Measurements from ENCODE around the gene TNFRSF25. TPM values are rescaled to one million over a fixed set of nuclear protein-coding genes. Genes with fewer than 3 reads are reported as not detected.

TNFRSF25 gene
- total and polyA plus RNA-seq, 2 experiments from 2014 or later: 7.1 to 14.0 TPM

DNA sequence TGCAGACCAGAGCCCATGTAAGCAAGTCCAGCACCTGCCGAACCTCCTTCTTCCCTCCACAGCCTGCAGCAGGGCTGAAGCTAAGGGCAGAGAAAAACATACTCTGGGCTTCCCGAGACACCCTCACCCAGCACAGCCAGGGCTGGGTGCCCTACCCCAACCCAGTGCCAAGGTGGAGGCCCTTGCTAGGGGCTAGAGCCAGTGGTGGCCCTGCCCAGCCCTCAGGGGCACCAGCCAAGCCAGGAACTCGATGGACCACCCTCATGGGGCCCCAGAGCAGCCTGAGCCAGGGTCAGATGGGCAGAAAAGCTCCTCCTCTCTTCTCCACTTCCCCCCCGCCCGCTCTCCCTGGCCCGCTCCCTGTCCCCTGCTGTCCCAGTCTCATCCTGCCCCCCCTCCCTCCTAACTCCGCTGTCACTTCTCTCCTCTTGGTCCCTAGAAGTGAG, 15.9 kb downstream of the TNFRSF25 start:
- DNase-seq (ENCODE audit: low spot score): no peak
- H2AFZ ChIP-seq: no peak overlapping the region
- H3K27ac ChIP-seq: peak overlapping the region; percentile 69
- peaks cover 20% of the 10 kb centered on the region for H3K27me3 ChIP-seq
- peaks cover 19% of the 10 kb centered on the region for H3K4me1 ChIP-seq (ENCODE audit: insufficient read depth)
- H3K36me3 ChIP-seq (replicated peaks; ENCODE audit: insufficient read depth, low read depth): no peaks in the 10 kb centered on the region
- no peaks in the 10 kb centered on the region for H3K79me2 ChIP-seq
- TF ChIP-seq EZH2 (IDR thresholded peaks at IDR 0.05; ENCODE audit: borderline replicate concordance) (no peak), EZH2phosphoT487 (IDR thresholded peaks at IDR 0.05; ENCODE audit: low read depth, severe bottlenecking, unreplicated experiment) (no peak)
- TF ChIP-seq, protein P1, sequence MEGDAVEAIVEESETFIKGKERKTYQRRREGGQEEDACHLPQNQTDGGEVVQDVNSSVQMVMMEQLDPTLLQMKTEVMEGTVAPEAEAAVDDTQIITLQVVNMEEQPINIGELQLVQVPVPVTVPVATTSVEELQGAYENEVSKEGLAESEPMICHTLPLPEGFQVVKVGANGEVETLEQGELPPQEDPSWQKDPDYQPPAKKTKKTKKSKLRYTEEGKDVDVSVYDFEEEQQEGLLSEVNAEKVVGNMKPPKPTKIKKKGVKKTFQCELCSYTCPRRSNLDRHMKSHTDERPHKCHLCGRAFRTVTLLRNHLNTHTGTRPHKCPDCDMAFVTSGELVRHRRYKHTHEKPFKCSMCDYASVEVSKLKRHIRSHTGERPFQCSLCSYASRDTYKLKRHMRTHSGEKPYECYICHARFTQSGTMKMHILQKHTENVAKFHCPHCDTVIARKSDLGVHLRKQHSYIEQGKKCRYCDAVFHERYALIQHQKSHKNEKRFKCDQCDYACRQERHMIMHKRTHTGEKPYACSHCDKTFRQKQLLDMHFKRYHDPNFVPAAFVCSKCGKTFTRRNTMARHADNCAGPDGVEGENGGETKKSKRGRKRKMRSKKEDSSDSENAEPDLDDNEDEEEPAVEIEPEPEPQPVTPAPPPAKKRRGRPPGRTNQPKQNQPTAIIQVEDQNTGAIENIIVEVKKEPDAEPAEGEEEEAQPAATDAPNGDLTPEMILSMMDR (IDR thresholded peaks at IDR 0.05; ENCODE audit: poor library complexity): no peak
- H3K4me2 ChIP-seq: peak overlapping the region; percentile 81
- 84% methylated on average over 3 of the region's 7 CpGs for WGBS (ENCODE audit: low lambda C conversion rate, missing lambda C conversion rate)
- no peaks in the 10 kb centered on the region for H4K20me1 ChIP-seq (ENCODE audit: insufficient read depth, poor library complexity, severe bottlenecking)
- H3K9me2 ChIP-seq (replicated peaks; ENCODE audit: insufficient read depth): no peaks in the 10 kb centered on the region
- no peaks in the 10 kb centered on the region for H3K9me3 ChIP-seq (ENCODE audit: low read depth)
- H3K4me3 ChIP-seq: no peak overlapping the region

DNA sequence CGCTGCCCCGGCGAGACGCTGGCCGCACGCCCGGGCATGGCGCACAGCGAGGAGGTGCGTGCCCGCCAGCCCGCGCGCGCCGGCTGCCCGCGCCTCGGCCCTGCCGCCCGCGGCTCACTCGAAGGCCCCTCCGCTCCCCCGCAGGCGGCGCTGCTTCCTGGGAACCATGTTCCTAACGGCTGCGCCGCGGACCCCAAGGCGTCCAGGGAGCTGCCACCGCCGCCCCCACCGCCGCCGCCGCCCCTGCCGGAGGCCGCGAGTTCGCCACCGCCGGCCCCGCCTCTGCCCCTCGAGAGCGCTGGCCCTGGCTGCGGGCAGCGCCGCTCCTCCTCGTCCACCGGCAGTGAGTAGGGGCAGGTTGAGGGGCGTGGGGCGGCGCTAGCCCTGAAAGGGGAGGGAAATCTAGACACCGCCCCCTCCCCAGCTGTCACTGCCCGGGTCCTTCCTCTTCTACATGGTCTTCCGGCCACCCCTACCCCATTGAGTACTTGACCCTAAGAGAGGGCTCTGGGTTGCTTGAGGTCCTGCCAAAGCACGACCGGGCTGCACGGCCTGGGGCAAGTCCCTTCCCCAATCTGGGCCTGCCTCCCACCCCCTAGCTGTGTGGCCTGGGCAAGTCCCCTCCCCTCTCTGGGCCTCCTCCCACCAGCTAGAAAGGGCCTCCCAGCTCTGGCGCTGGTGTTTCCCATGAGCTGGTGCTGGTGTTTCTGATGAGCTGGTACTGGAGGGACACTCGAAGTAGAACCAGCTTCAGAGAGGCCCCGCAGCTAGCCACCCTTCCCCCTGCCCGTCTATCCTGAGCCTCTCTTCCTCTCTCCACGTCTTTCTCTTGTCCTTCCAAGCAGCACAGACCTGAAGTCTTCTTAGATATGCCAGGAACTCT, 17.0 kb downstream of the TNFRSF25 start:
- H3K9me3 ChIP-seq (ENCODE audit: low read depth): no peaks in the 10 kb centered on the region
- H3K4me1 ChIP-seq (ENCODE audit: insufficient read depth): peaks cover 19% of the 10 kb centered on the region
- H3K9me2 ChIP-seq (replicated peaks; ENCODE audit: insufficient read depth): no peaks in the 10 kb centered on the region
- no peaks in the 10 kb centered on the region for H4K20me1 ChIP-seq (ENCODE audit: insufficient read depth, poor library complexity, severe bottlenecking)
- no peaks in the 10 kb centered on the region for H3K36me3 ChIP-seq (replicated peaks; ENCODE audit: insufficient read depth, low read depth)
- peak; percentile 73 for DNase-seq (ENCODE audit: low spot score)
- H2AFZ ChIP-seq: no peak overlapping the region
- 12% methylated on average over 23 of the region's 66 CpGs for WGBS (ENCODE audit: low lambda C conversion rate, missing lambda C conversion rate)
- H3K4me2 ChIP-seq: peak overlapping the region; percentile 81
- H3K27me3 ChIP-seq: peaks cover 20% of the 10 kb centered on the region
- TF ChIP-seq EZH2 (IDR thresholded peaks at IDR 0.05; ENCODE audit: borderline replicate concordance): no peak
- no peak for TF ChIP-seq EZH2phosphoT487 (IDR thresholded peaks at IDR 0.05; ENCODE audit: low read depth, severe bottlenecking, unreplicated experiment)
- TF ChIP-seq, protein P1 (IDR thresholded peaks at IDR 0.05; ENCODE audit: poor library complexity): no peak
- H3K4me3 ChIP-seq: no peak overlapping the region
- peak overlapping the region; percentile 23 for H3K27ac ChIP-seq
- no peaks in the 10 kb centered on the region for H3K79me2 ChIP-seq

DNA sequence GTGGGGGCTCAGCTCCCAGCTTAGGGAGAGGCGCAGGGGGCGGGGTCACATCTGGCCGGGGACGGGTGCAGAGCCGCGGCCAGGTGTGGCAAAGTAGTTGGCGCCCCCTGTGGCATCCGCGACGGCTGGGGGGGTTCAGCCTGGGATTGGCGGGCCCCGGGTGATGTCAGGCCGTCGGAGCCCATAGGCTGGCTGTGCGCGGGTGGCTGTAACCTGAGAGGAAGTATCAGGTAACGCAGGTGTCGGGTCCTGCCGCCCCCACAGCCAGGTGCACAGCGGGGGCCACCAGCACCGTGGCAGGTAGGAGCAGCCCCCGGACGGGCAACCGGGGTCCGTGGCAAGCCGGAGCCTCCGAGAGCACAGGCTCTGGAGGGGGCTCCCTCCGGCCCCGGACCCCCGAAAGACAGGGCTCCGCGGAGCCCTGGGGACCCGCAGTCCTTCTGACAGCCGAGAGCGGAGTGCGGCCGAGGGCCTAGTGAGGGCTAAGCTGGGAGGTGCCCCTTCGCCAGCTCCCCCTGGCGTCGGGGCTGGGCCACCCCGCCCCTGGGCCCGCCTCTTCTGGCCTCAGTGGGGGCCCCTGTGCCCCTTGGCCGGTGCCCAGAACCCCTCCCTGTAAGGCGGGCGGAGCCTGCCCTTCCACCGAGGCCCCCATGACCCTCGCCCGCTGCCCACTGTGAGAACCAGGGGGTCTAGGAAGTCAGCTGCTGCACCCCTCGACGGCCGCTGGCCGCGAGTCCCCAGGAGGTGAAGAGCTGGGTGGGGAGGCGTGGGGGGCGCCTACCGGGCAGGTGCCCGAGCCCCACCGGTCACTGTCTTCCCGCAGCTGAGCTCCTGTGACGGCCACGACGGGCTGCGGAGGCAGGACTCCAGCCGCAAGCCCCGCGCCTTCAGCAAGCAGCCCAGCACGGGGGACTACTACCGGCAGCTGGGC, 17.9 kb downstream of the TNFRSF25 start:
- no peak overlapping the region for H3K27ac ChIP-seq
- WGBS (ENCODE audit: low lambda C conversion rate, missing lambda C conversion rate): 6% methylated on average over 46 of the region's 68 CpGs

More for the DNA sequence above, 17.9 kb downstream of the TNFRSF25 start:
- H4K20me1 ChIP-seq (ENCODE audit: insufficient read depth, poor library complexity, severe bottlenecking): no peaks in the 10 kb centered on the region
- peaks cover 20% of the 10 kb centered on the region for H3K27me3 ChIP-seq
- no peaks in the 10 kb centered on the region for H3K9me3 ChIP-seq (ENCODE audit: low read depth)
- H2AFZ ChIP-seq: no peak overlapping the region
- peak overlapping the region; percentile 81 for H3K4me2 ChIP-seq
- no peaks in the 10 kb centered on the region for H3K79me2 ChIP-seq
- peaks cover 19% of the 10 kb centered on the region for H3K4me1 ChIP-seq (ENCODE audit: insufficient read depth)
- H3K36me3 ChIP-seq (replicated peaks; ENCODE audit: insufficient read depth, low read depth): no peaks in the 10 kb centered on the region
- TF ChIP-seq EZH2phosphoT487 (IDR thresholded peaks at IDR 0.05; ENCODE audit: low read depth, severe bottlenecking, unreplicated experiment) (peak; percentile 35), EZH2 (IDR thresholded peaks at IDR 0.05; ENCODE audit: borderline replicate concordance) (peak; percentile 64)
- TF ChIP-seq, protein P1 (IDR thresholded peaks at IDR 0.05; ENCODE audit: poor library complexity): peak; percentile 22
- no peaks in the 10 kb centered on the region for H3K9me2 ChIP-seq (replicated peaks; ENCODE audit: insufficient read depth)
- DNase-seq (ENCODE audit: low spot score): peak; percentile 69
- H3K4me3 ChIP-seq: no peak overlapping the region
